IMR-90 (cell line): ENCODE measurements around the gene SLC6A12. TPM values are rescaled to one million over a fixed set of nuclear protein-coding genes. Genes with fewer than 3 reads are reported as not detected.

Experiments used
- ATAC-seq: fragments of 200-7000 bp; cut with Tn5 transposase; 2 replicates; pipeline ENCODE4 v1.9.1; 2020; ENCODE audit warnings: low read depth, mild to moderate bottlenecking, moderate library complexity
- BruUV-seq: library from RNA; stranded (reverse); fragments of 400-500 nt; replicated peaks from 2 replicates; lab custom pipeline; 2021; lab: Mats Ljungman, UMichigan
- CTCF ChIA-PET: fragments of 300-600 bp; formaldehyde crosslinking; extraction: SDS; loops from one replicate; lab custom pipeline; 2021; ENCODE audit warnings: antibody characterized with exemption; lab: Yijun Ruan, JAX
- POLR2A ChIA-PET: fragments of 300-600 bp; sonication (Branson Sonifier 250); formaldehyde crosslinking; loops from one replicate; lab custom pipeline; 2022; ENCODE audit warnings: antibody characterized with exemption; ENCODE audit not compliant: unreplicated experiment; lab: Charles Lee
- DNase-seq: peaks from one replicate; pipeline ENCODE4 v3.0.0; 2013
- H2AFZ ChIP-seq: replicated peaks from 2 replicates; pipeline ENCODE3; 2013; ENCODE audit warnings: low read length, mild to moderate bottlenecking; ENCODE audit not compliant: poor library complexity
- H2AK5ac ChIP-seq: 2 replicates; pipeline ENCODE4 v1.6.1; 2013; ENCODE audit warnings: low read depth, low read length, inconsistent platforms
- H2AK9ac ChIP-seq: replicated peaks from 2 replicates; pipeline ENCODE3; 2013; ENCODE audit warnings: mild to moderate bottlenecking, low read depth, low read length, moderate library complexity; ENCODE audit not compliant: poor library complexity
- H2BK120ac ChIP-seq: 2 replicates; pipeline ENCODE4 v1.6.1; 2013; ENCODE audit warnings: low read depth, low read length, inconsistent platforms
- H2BK15ac ChIP-seq: 3 replicates; pipeline ENCODE4 v1.6.1; 2013; ENCODE audit warnings: low read depth, low read length, inconsistent platforms
- H2BK20ac ChIP-seq: 2 replicates; pipeline ENCODE4 v1.6.1; 2013; ENCODE audit warnings: low read depth, mild to moderate bottlenecking, inconsistent platforms, low read length, moderate library complexity
- H2BK5ac ChIP-seq: 2 replicates; pipeline ENCODE4 v1.6.1; 2013; ENCODE audit warnings: mild to moderate bottlenecking, low read depth, low read length, inconsistent platforms; ENCODE audit not compliant: poor library complexity, severe bottlenecking
- H3K14ac ChIP-seq: replicated peaks from 2 replicates; pipeline ENCODE4 v1.6.1; 2013; ENCODE audit warnings: low read depth, low read length, inconsistent platforms
- H3K18ac ChIP-seq: 2 replicates; pipeline ENCODE4 v1.6.1; 2013; ENCODE audit warnings: low read depth, low read length, control low read depth
- H3K23ac ChIP-seq: 2 replicates; pipeline ENCODE4 v1.6.1; 2013; ENCODE audit warnings: low read depth, low read length, inconsistent platforms
- H3K27ac ChIP-seq: 2 replicates; pipeline ENCODE4 v1.5.1; 2013; ENCODE audit warnings: mild to moderate bottlenecking, control low read depth, low read length; ENCODE audit not compliant: insufficient read depth
- H3K27me3 ChIP-seq: 2 replicates; pipeline ENCODE4 v1.6.1; 2013; ENCODE audit warnings: low read length; ENCODE audit not compliant: control insufficient read depth, insufficient read depth
- H3K36me3 ChIP-seq: 2 replicates; pipeline ENCODE4 v1.6.1; 2013; ENCODE audit warnings: low read length, mixed read lengths; ENCODE audit not compliant: control insufficient read depth, insufficient read depth
- H3K4ac ChIP-seq: 2 replicates; pipeline ENCODE4 v1.6.1; 2013; ENCODE audit warnings: low read depth, low read length, inconsistent platforms
- H3K4me1 ChIP-seq: 2 replicates; pipeline ENCODE4 v1.6.1; 2013; ENCODE audit warnings: low read length, mixed read lengths; ENCODE audit not compliant: control insufficient read depth, insufficient read depth
- H3K4me2 ChIP-seq: 2 replicates; pipeline ENCODE4 v1.6.1; 2013; ENCODE audit warnings: low read depth, mild to moderate bottlenecking, control low read depth, low read length, moderate library complexity
- H3K4me3 ChIP-seq: 2 replicates; pipeline ENCODE4 v1.5.1; 2013; ENCODE audit warnings: low read depth, mild to moderate bottlenecking, control low read depth, low read length, moderate library complexity; ENCODE audit not compliant: insufficient read depth
- H3K56ac ChIP-seq: 2 replicates; pipeline ENCODE4 v1.6.1; 2013; ENCODE audit warnings: low read length, inconsistent platforms; ENCODE audit not compliant: insufficient read depth; ENCODE audit errors: extremely low read depth
- H3K79me1 ChIP-seq, 2 experiments: 2 replicates each; pipeline ENCODE4 v1.6.1; 2013; ENCODE audit warnings: low read length in 2 of 2, inconsistent platforms in 1 of 2, low read depth in 1 of 2
- H3K9ac ChIP-seq: 2 replicates; pipeline ENCODE4 v1.6.1; 2013; ENCODE audit warnings: low read depth, low read length, control low read depth
- H3K9me1 ChIP-seq: 2 replicates; pipeline ENCODE4 v1.6.1; 2013; ENCODE audit warnings: low read length, inconsistent platforms; ENCODE audit not compliant: insufficient read depth
- H3K9me3 ChIP-seq: 2 replicates; pipeline ENCODE4 v1.6.1; 2013; ENCODE audit warnings: low read length; ENCODE audit not compliant: control insufficient read depth, insufficient read depth
- H4K20me1 ChIP-seq: 2 replicates; pipeline ENCODE4 v1.6.1; 2013; ENCODE audit warnings: low read length, inconsistent platforms; ENCODE audit not compliant: insufficient read depth
- H4K5ac ChIP-seq: 2 replicates; pipeline ENCODE4 v1.6.1; 2013; ENCODE audit warnings: mild to moderate bottlenecking, low read depth, low read length, control low read depth
- H4K8ac ChIP-seq, 2 experiments: 2 replicates each; pipeline ENCODE4 v1.6.1; 2013; ENCODE audit warnings: low read depth in 2 of 2, low read length in 2 of 2, control low read depth in 1 of 2, inconsistent platforms in 1 of 2
- H4K91ac ChIP-seq: 2 replicates; pipeline ENCODE4 v1.6.1; 2013; ENCODE audit warnings: low read depth, low read length, inconsistent platforms; ENCODE audit not compliant: insufficient read depth
- BHLHE40 ChIP-seq: fragments of 150-350 bp; IDR thresholded peaks from 2 replicates; pipeline ENCODE4 v1.6.1; 2016; ENCODE audit warnings: mild to moderate bottlenecking, low read depth, low read length
- CEBPB ChIP-seq: IDR thresholded peaks from 2 replicates; pipeline ENCODE4 v1.6.1; 2012; ENCODE audit warnings: low read depth, low read length, improper control_type of control experiment
- CHD1 ChIP-seq: IDR thresholded peaks from 2 replicates; pipeline ENCODE4 v1.6.1; 2012; ENCODE audit warnings: low read depth, low read length, improper control_type of control experiment
- CTCF ChIP-seq: conservative IDR thresholded peaks from 2 replicates; pipeline ENCODE4 v1.5.1; 2012; ENCODE audit warnings: mild to moderate bottlenecking, low read depth, low read length, improper control_type of control experiment
- ELK1 ChIP-seq: fragments of 150-350 bp; IDR thresholded peaks from 2 replicates; pipeline ENCODE4 v1.6.1; 2016; ENCODE audit warnings: low read depth, mild to moderate bottlenecking, low read length, moderate library complexity, borderline replicate concordance
- FOS ChIP-seq: fragments of 150-350 bp; IDR thresholded peaks from 2 replicates; pipeline ENCODE4 v1.6.1; 2016; ENCODE audit warnings: low read depth, low read length
- MAFK ChIP-seq: IDR thresholded peaks from 2 replicates; pipeline ENCODE4 v1.6.1; 2012; ENCODE audit warnings: low read depth, low read length, improper control_type of control experiment
- MAZ ChIP-seq: IDR thresholded peaks from 2 replicates; pipeline ENCODE4 v1.6.1; 2012; ENCODE audit warnings: low read depth, mild to moderate bottlenecking, low read length, improper control_type of control experiment, moderate library complexity, borderline replicate concordance
- MXI1 ChIP-seq: IDR thresholded peaks from 2 replicates; pipeline ENCODE4 v1.6.1; 2012; ENCODE audit warnings: low read depth, mild to moderate bottlenecking, low read length, moderate library complexity, borderline replicate concordance
- NFE2L2 ChIP-seq: fragments of 150-350 bp; IDR thresholded peaks from 2 replicates; pipeline ENCODE4 v1.6.1; 2016; ENCODE audit warnings: low read depth, mild to moderate bottlenecking, low read length
- POLR2A ChIP-seq: IDR thresholded peaks from 2 replicates; pipeline ENCODE4 v1.6.1; 2012; ENCODE audit warnings: mild to moderate bottlenecking, low read depth, low read length
- RAD21 ChIP-seq: IDR thresholded peaks from 2 replicates; pipeline ENCODE4 v1.6.1; 2012; ENCODE audit warnings: low read length, improper control_type of control experiment
- RCOR1 ChIP-seq: IDR thresholded peaks from 2 replicates; pipeline ENCODE4 v1.6.1; 2012; ENCODE audit warnings: mild to moderate bottlenecking, low read length, improper control_type of control experiment; ENCODE audit not compliant: insufficient replicate concordance
- RFX5 ChIP-seq: IDR thresholded peaks from 2 replicates; pipeline ENCODE4 v1.8.0; 2012; ENCODE audit warnings: low read depth, mild to moderate bottlenecking, low read length, moderate library complexity
- SMC3 ChIP-seq: fragments of 150-350 bp; IDR thresholded peaks from 2 replicates; pipeline ENCODE4 v1.6.1; 2016; ENCODE audit warnings: low read depth, mild to moderate bottlenecking, antibody characterized with exemption, low read length, moderate library complexity
- USF2 ChIP-seq: fragments of 150-350 bp; IDR thresholded peaks from 2 replicates; pipeline ENCODE4 v1.6.1; 2017; ENCODE audit warnings: mild to moderate bottlenecking, antibody characterized with exemption, low read length, low read depth
- WGBS, 2 experiments: methylation state at CpG; one replicate each; pipeline versions ENCODE4 v1.1.5 to v1.1.7; 2013; ENCODE audit warnings: missing lambda C conversion rate in 2 of 2; ENCODE audit not compliant: insufficient read length in 1 of 2; ENCODE audit errors: extremely low coverage in 2 of 2; 5-methylcytosine and 5-hydroxymethylcytosine counted together
- dilution Hi-C: fragments of 300-500 bp; cut with HindIII; formaldehyde crosslinking; loops from one replicate; pipeline ENCODE4 v1.14.3; 2018; ENCODE audit warnings: low sequenced_read_pairs; ENCODE audit not compliant: unreplicated experiment
- in situ Hi-C: fragments of 300-500 bp; cut with MboI; formaldehyde crosslinking; loops from 3 replicates; pipeline ENCODE4 v1.14.3; 2019; ENCODE audit warnings: low sequenced_read_pairs, inconsistent platforms, mixed read lengths
- intact Hi-C: fragments of 100-400 bp; cut with micrococcal nuclease; formaldehyde crosslinking; loops from 2 replicates; pipeline ENCODE4 v1.10.0; 2022
- polyA plus RNA-seq, 3 experiments: library from polyadenylated mRNA; depleted of rRNA; stranded (reverse); fragments of >200 nt; gene quantifications; 2 replicates each; pipeline ENCODE4 v1.2.3, GENCODE V29; 2012; ENCODE audit warnings: low replicate concordance in 1 of 3
- total RNA-seq: library from RNA; depleted of rRNA; stranded (reverse); fragments of >200 nt; gene quantifications from 2 replicates; pipeline ENCODE4 v1.2.3, GENCODE V29; 2012

The SLC6A12 gene
- total and polyA plus RNA-seq, 2 of the 4 experiments (the other 2 are of a cell fraction), result not detected

- ATAC-seq, result no peak
These were observed 22.5 kb upstream of the SLC6A12 start for GRCh38 chr12:236445-236844.

More at GRCh38 chr12:236445-236844, 22.5 kb upstream of the SLC6A12 start:
- Histone ChIP-seq H2AK9ac (no peak overlapping the region), H3K4me2 (no peak overlapping the region), H3K27ac (no peak overlapping the region), H4K91ac (no peak overlapping the region), H3K27me3 (peaks cover 31% of the 10 kb centered on the region), H2BK5ac (no peak overlapping the region), H3K18ac (no peak overlapping the region), H4K5ac (no peak overlapping the region), H3K23ac (no peak overlapping the region), H2BK120ac (no peak overlapping the region), H3K9me1 (no peaks in the 10 kb centered on the region), H3K4ac (no peak overlapping the region), H3K14ac (no peak overlapping the region), H2BK20ac (no peak overlapping the region), H3K9ac (no peak overlapping the region), H3K36me3 (no peaks in the 10 kb centered on the region), H4K8ac (no peak overlapping the region), H3K4me3 (no peak overlapping the region), H3K9me3 (peaks cover 18% of the 10 kb centered on the region), H4K20me1 (no peaks in the 10 kb centered on the region), H2AFZ (no peak overlapping the region), H2AK5ac (no peak overlapping the region), H2BK15ac (no peak overlapping the region), H3K4me1 (no peaks in the 10 kb centered on the region), H3K79me1 (no peaks in the 10 kb centered on the region), H3K56ac (no peak overlapping the region)
- no peak for DNase-seq
- in situ Hi-C loops (no loop called here), intact Hi-C loops (no loop called here), dilution Hi-C loops (no loop called here)
- WGBS, 2 experiments, result no CpG with 5 or more reads among the region's 3 CpGs
- ChIA-PET POLR2A (no interaction called here), CTCF (no interaction called here)
- TF ChIP-seq MAZ (no peak), SMC3 (no peak), MAFK (no peak), FOS (no peak), CEBPB (no peak), POLR2A (no peak), MXI1 (no peak), BHLHE40 (no peak), USF2 (no peak), ELK1 (no peak), CTCF (no peak), RFX5 (no peak), RAD21 (no peak), NFE2L2 (no peak), CHD1 (no peak), RCOR1 (no peak)
- BruUV-seq, result no TSS peak
